Activated CD4-positive, alpha-beta memory T cell treated with anti-CD3 and anti-CD28 coated beads, Interleukin-2, amount 10 ng/mL, durations not matched to agents 7 days and 5 days (primary cell): ENCODE data around the gene GTF2A1L. TPM values are rescaled to one million over a fixed set of nuclear protein-coding genes. Genes with fewer than 3 reads are reported as not detected.
"Not testable (repeated sequence)": the region's sequence is repeated elsewhere in the genome, so short reads cannot be mapped to it uniquely, and the experiment has no call there.

Experiments
- CTCF ChIA-PET: fragments of 350-600 bp; sonication (Branson Sonifier 250); formaldehyde crosslinking; loops from one replicate; lab custom pipeline; 2021; ENCODE audit warnings: antibody characterized with exemption, inconsistent platforms; lab: Charles Lee
- POLR2A ChIA-PET: fragments of 350-600 bp; sonication (Branson Sonifier 250); formaldehyde crosslinking; loops from one replicate; lab custom pipeline; 2021; ENCODE audit warnings: antibody characterized with exemption; lab: Charles Lee
- DNase-seq: peaks from one replicate; pipeline ENCODE4 v3.0.0-alpha.2; 2020
- H3K27ac Mint-ChIP-seq: one replicate; pipeline ENCODE4 v1.8.0; 2021; ENCODE audit warnings: mild to moderate bottlenecking, mixed read lengths
- H3K27me3 Mint-ChIP-seq: one replicate; pipeline ENCODE4 v1.8.0; 2021; ENCODE audit warnings: mixed read lengths
- H3K36me3 Mint-ChIP-seq: one replicate; pipeline ENCODE4 v1.8.0; 2021; ENCODE audit warnings: low read depth, mixed read lengths
- H3K4me1 Mint-ChIP-seq: one replicate; pipeline ENCODE4 v1.8.0; 2021; ENCODE audit warnings: mixed read lengths
- H3K4me3 Mint-ChIP-seq: one replicate; pipeline ENCODE4 v1.8.0; 2021; ENCODE audit warnings: mild to moderate bottlenecking, mixed read lengths
- H3K9me3 Mint-ChIP-seq: one replicate; pipeline ENCODE4 v1.8.0; 2021; ENCODE audit warnings: mixed read lengths
- total RNA-seq, 2 experiments: library from RNA; stranded (reverse); gene quantifications; one replicate each; pipeline ENCODE4 v1.2.3, GENCODE V29; 2021

The GTF2A1L gene
- total RNA-seq, 2 experiments from 2014 or later: not detected

GRCh38 chr2:48590017-48590416 is 27.6 kb upstream of the GTF2A1L start:
- H3K36me3 Mint-ChIP-seq: no peaks in the 10 kb centered on the region
- CTCF ChIA-PET: no interaction called here
- H3K4me3 Mint-ChIP-seq: no peak overlapping the region
- peaks cover 6% of the 10 kb centered on the region for H3K4me1 Mint-ChIP-seq
- POLR2A ChIA-PET: no interaction called here
- H3K27ac Mint-ChIP-seq: no peak overlapping the region
- no peaks in the 10 kb centered on the region for H3K9me3 Mint-ChIP-seq
- no peak for DNase-seq
- no peaks in the 10 kb centered on the region for H3K27me3 Mint-ChIP-seq

DNA sequence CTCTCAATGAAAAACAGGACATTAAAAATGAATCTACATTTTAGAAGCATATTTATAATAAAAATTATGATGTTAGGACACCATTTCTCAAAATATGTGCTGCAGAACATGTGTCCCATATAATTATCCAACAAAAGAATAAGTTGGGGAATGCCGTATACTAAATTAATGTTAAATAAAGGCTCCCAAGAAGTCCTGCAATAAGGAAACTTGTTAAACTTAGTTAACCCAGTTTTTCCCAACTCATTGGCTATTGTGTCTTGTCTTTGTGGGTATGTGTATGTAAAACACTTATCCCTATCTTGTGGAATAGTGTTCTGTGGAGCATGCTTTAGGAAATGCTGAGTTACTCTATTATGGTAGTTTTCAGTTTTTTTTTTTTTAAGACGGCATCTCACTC is 25.6 kb upstream of the GTF2A1L start:
- CTCF ChIA-PET: interaction anchor here (1.0 kb wide), 1 partner anchor 8 kb away, joined by 3 read pairs; no protein-coding TSS in a partner anchor
- DNase-seq: no peak
- H3K9me3 Mint-ChIP-seq: no peaks in the 10 kb centered on the region
- H3K27me3 Mint-ChIP-seq: no peaks in the 10 kb centered on the region
- peaks cover 6% of the 10 kb centered on the region for H3K4me1 Mint-ChIP-seq
- no peak overlapping the region for H3K27ac Mint-ChIP-seq
- no peak overlapping the region for H3K4me3 Mint-ChIP-seq
- H3K36me3 Mint-ChIP-seq: no peaks in the 10 kb centered on the region
- POLR2A ChIA-PET: no interaction called here

- H3K4me3 Mint-ChIP-seq, H3K27ac Mint-ChIP-seq, H3K36me3 Mint-ChIP-seq, H3K4me1 Mint-ChIP-seq, CTCF ChIA-PET, H3K27me3 Mint-ChIP-seq, DNase-seq, H3K9me3 Mint-ChIP-seq: not testable (repeated sequence)
- POLR2A ChIA-PET: interaction anchor here (0.6 kb wide), 1 partner anchor 275 kb away, joined by 3 read pairs; no protein-coding TSS in a partner anchor
These were observed 20.9 kb upstream of the GTF2A1L start for GRCh38 chr2:48596751-48597150.

DNA sequence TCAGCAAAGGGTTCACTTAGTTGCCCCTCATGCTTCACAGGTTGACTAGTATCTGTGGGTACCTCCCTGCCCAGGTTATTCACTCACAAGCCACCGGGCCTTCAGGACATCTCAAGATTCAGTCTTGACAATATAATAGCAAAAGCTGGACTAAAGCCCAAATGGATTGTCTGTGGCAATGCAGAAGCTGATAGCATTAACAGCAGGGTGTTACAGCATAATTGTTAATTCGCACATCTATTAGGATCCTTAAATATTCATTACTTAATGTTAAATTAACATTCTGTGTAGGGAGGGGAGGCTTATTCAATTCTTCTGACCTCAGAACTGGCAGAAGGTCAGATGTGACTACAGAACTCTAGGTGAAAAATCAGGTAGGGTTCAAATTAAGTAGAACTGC is 20.2 kb upstream of the GTF2A1L start:
- no peaks in the 10 kb centered on the region for H3K4me1 Mint-ChIP-seq
- DNase-seq: no peak
- H3K36me3 Mint-ChIP-seq: no peaks in the 10 kb centered on the region
- H3K4me3 Mint-ChIP-seq: no peak overlapping the region
- no peaks in the 10 kb centered on the region for H3K9me3 Mint-ChIP-seq
- ChIA-PET POLR2A (interaction anchor here (0.6 kb wide), 1 partner anchor 274 kb away, joined by 3 read pairs; no protein-coding TSS in a partner anchor), CTCF (no interaction called here)
- no peaks in the 10 kb centered on the region for H3K27me3 Mint-ChIP-seq
- no peak overlapping the region for H3K27ac Mint-ChIP-seq

DNA sequence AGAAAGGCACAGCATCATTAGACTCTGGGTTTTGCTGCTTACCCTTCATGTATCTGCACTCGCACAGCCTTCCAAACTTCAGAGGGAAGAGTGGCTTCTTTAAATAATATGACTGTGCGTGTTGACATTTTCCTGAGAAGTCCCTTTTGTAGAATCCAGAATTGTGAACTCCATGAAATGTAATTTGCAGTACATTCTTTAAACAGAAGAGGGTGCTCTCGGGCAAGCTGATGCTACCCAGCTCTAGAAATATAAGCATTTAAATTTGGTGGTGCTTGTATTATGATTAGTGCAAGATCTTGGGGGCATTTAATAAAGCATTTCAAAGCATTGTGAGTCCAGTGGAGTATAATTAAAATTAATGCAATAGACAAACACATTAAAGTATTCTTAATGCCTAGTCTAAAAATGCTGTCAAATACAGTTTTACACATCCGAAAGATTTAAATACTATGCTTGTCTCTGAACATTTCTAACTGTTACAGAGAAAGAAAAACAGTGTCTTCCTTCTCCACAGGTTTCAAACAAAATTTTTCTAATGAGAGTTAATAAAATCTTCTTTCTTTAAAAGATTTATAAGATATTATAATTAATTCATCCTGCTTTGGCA is 17.3 kb upstream of the GTF2A1L start:
- Mint-ChIP-seq H3K4me3 (no peak overlapping the region), H3K4me1 (no peaks in the 10 kb centered on the region), H3K27me3 (no peaks in the 10 kb centered on the region), H3K27ac (no peak overlapping the region), H3K36me3 (no peaks in the 10 kb centered on the region), H3K9me3 (no peaks in the 10 kb centered on the region)
- POLR2A ChIA-PET: interaction anchor here (0.7 kb wide), 1 partner anchor 363 kb away, joined by 3 read pairs; no protein-coding TSS in a partner anchor
- DNase-seq: no peak
- CTCF ChIA-PET: interaction anchor here (1.0 to 1.5 kb wide), 3 partner anchors 9 to 128 kb away, joined by 3 to 7 read pairs (median 3); no protein-coding TSS in a partner anchor

DNA sequence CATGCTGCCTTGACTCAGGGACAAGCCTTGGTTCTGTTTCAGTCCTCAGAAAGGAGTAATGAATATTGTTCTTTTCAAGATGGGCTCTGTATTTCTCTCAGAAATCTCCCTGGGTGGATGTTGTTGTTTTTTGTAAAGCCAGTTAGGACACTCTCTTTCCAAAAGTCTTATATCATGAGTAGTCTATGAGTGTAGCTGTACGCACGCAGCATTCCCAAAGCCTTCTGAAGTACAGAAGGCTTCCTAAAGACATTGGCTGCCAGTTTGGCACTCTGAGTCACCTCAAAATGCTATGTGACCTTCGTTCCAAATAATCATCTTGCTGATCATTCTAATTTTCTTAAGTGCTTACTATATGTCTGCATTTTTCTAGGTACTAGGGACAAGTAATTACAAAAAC is 16.7 kb upstream of the GTF2A1L start:
- Mint-ChIP-seq H3K36me3 (no peaks in the 10 kb centered on the region), H3K4me3 (no peak overlapping the region), H3K27me3 (no peaks in the 10 kb centered on the region), H3K4me1 (no peaks in the 10 kb centered on the region), H3K9me3 (no peaks in the 10 kb centered on the region), H3K27ac (no peak overlapping the region)
- CTCF ChIA-PET: interaction anchor here (1.0 to 1.5 kb wide), 3 partner anchors 9 to 127 kb away, joined by 3 to 7 read pairs (median 3); no protein-coding TSS in a partner anchor
- POLR2A ChIA-PET: interaction anchor here (0.7 kb wide), 1 partner anchor 364 kb away, joined by 3 read pairs; no protein-coding TSS in a partner anchor
- DNase-seq: no peak

GRCh38 chr2:48601349-48601748 is 16.3 kb upstream of the GTF2A1L start:
- Mint-ChIP-seq H3K27ac (no peak overlapping the region), H3K9me3 (no peaks in the 10 kb centered on the region), H3K36me3 (no peaks in the 10 kb centered on the region), H3K4me3 (no peak overlapping the region), H3K27me3 (no peaks in the 10 kb centered on the region), H3K4me1 (no peaks in the 10 kb centered on the region)
- no peak for DNase-seq
- ChIA-PET POLR2A (no interaction called here), CTCF (no interaction called here)

DNA sequence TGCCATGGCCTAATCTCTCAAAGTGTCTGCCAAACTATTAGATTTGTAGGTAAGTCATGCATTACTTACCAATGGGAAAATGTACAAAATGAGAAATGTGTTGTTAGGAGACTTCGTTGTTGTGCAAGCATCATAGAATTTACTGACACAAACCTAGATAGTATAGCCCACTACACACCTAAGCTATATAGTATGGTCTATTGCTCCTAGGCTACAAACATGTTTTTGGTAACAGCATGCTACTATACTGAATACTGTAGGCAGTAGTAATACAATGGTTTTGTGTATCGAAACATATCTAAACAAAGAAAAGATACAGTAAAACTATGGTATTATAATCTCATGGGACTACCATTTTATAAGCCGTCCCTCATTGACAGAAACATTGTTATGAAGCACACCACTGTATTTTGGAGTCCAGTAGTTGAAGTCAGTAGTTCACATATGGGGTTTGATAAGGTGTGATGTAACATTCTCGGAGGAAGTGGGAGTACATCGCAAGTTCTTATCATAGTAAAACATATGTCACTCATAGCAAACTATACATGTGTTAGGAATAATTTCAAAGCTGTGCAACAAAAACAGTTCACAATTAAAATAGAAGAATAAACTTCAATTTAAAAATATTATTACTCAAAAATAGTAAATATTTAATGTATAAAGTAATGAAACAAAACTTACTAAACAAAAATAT is 12.0 kb upstream of the GTF2A1L start:
- no peak overlapping the region for H3K4me3 Mint-ChIP-seq
- H3K9me3 Mint-ChIP-seq: no peaks in the 10 kb centered on the region
- no peak overlapping the region for H3K27ac Mint-ChIP-seq
- no peaks in the 10 kb centered on the region for H3K36me3 Mint-ChIP-seq
- DNase-seq: no peak
- H3K4me1 Mint-ChIP-seq: no peaks in the 10 kb centered on the region
- POLR2A ChIA-PET: no interaction called here
- no peaks in the 10 kb centered on the region for H3K27me3 Mint-ChIP-seq
- CTCF ChIA-PET: no interaction called here

DNA sequence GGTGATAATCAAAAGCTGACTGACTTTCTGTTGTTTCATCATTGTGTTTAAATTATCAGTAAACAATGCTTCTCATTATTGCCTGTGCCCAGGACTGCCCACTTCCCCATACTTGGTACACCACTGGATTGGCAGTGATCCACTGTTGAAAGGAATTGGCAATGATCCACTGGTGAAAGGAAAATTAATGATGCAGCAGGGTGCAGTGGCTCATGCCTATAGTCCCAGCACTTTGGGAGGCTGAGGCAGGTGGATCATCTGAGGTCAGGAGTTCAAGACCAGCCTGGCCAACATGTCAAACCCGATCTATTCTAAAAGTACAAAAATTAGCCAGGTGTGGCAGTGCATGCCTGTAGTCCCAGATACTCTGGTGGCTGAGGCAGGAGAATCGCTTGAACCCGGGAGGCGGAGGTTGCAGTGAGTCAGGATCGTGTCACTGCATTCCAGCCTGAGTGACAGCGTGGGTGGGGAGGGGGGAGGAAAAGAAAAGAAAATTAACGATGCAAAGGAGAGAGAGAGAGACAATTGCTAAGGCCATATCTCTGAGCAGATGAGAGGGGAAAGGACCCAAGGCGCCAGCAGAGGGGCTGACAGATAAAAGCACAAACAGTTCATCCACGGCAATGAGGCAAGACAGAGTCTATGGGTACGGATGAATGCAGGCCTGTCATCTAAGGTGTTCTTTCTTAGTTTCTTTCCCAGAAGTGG is 10.2 kb upstream of the GTF2A1L start:
- DNase-seq: no peak
- Mint-ChIP-seq H3K36me3 (no peaks in the 10 kb centered on the region), H3K27ac (no peak overlapping the region), H3K9me3 (no peaks in the 10 kb centered on the region), H3K4me1 (no peaks in the 10 kb centered on the region), H3K27me3 (no peaks in the 10 kb centered on the region), H3K4me3 (no peak overlapping the region)
- ChIA-PET POLR2A (no interaction called here), CTCF (no interaction called here)

DNA sequence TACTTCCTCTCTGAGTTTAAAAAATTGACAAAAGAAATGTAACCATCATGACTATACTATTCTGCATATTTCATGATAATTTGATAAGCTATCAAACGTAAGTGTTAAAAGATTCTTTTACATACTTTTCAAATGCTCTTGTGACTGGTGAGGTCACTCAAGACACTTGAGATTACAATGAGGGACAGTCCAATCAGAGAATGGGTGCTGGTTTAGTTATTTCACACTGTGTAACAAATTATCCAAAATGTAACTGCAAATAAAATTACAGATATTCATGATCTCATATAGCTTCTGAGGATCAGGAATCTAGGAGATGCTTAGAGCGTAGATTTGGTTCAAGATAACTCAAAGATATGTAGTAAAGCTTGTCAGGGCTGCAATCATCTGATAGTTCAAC is 4.4 kb upstream of the GTF2A1L start:
- no peaks in the 10 kb centered on the region for H3K36me3 Mint-ChIP-seq
- no peak for DNase-seq
- CTCF ChIA-PET: no interaction called here
- no peaks in the 10 kb centered on the region for H3K9me3 Mint-ChIP-seq
- POLR2A ChIA-PET: no interaction called here
- no peak overlapping the region for H3K27ac Mint-ChIP-seq
- H3K4me1 Mint-ChIP-seq: no peaks in the 10 kb centered on the region
- H3K4me3 Mint-ChIP-seq: no peak overlapping the region
- no peaks in the 10 kb centered on the region for H3K27me3 Mint-ChIP-seq

DNA sequence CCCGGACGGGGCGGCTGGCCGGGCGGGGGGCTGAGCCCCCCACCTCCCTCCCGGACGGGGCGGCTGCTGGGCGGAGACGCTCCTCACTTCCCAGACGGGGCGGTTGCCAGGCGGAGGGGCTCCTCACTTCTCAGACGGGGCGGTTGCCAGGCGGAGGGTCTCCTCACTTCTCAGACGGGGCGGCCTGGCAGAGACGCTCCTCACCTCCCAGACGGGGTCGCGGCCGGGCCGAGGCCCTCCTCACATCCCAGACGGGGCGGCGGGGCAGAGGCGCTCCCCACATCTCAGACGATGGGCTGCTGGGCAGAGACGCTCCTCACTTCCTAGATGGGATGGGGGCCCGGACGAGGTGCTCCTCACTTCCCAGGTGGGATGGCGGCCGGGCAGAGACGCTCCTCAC is 3.1 kb upstream of the GTF2A1L start:
- POLR2A ChIA-PET, H3K27me3 Mint-ChIP-seq, H3K9me3 Mint-ChIP-seq, H3K4me1 Mint-ChIP-seq, CTCF ChIA-PET, H3K36me3 Mint-ChIP-seq, H3K4me3 Mint-ChIP-seq, DNase-seq, H3K27ac Mint-ChIP-seq: not testable (repeated sequence)

- no peaks in the 10 kb centered on the region for H3K9me3 Mint-ChIP-seq
- no peak overlapping the region for H3K4me3 Mint-ChIP-seq
- POLR2A ChIA-PET: no interaction called here
- DNase-seq: no peak
- CTCF ChIA-PET: no interaction called here
- no peak overlapping the region for H3K27ac Mint-ChIP-seq
- H3K27me3 Mint-ChIP-seq: peaks cover 5% of the 10 kb centered on the region
- H3K4me1 Mint-ChIP-seq: no peaks in the 10 kb centered on the region
- no peaks in the 10 kb centered on the region for H3K36me3 Mint-ChIP-seq
These were observed 1.9 kb downstream of the GTF2A1L start for GRCh38 chr2:48619526-48619925.

- H3K27me3 Mint-ChIP-seq: peaks cover 5% of the 10 kb centered on the region
- POLR2A ChIA-PET: no interaction called here
- no peak for DNase-seq
- CTCF ChIA-PET: no interaction called here
- no peak overlapping the region for H3K27ac Mint-ChIP-seq
- no peaks in the 10 kb centered on the region for H3K4me1 Mint-ChIP-seq
- no peaks in the 10 kb centered on the region for H3K36me3 Mint-ChIP-seq
- no peak overlapping the region for H3K4me3 Mint-ChIP-seq
- no peaks in the 10 kb centered on the region for H3K9me3 Mint-ChIP-seq
These were observed 2.9 kb downstream of the GTF2A1L start for GRCh38 chr2:48620604-48621003.
